Heart left ventricle (tissue), 16 donors: ENCODE measurements around the gene HELZ. TPM values are rescaled to one million over a fixed set of nuclear protein-coding genes. Genes with fewer than 3 reads are reported as not detected.
A peak's percentile ranks its signal among the peaks of the same experiment; 100 is the strongest.
"Not testable (repeated sequence)": the region's sequence is repeated elsewhere in the genome, so short reads cannot be mapped to it uniquely, and the experiment has no call there.

Experiments used
- ATAC-seq, 4 donors: fragments of 200-7000 bp; cut with Tn5 transposase; one replicate each; pipeline ENCODE4 v1.9.1; 2020 to 2022; ENCODE audit warnings: moderate library complexity in 4 of 4, mild to moderate bottlenecking in 3 of 4, moderate number of reproducible peaks in 1 of 4
- DNase-seq, 5 donors: peaks; one replicate each; pipeline ENCODE4 v3.0.0-alpha.2; 2020
- H3K27ac ChIP-seq, 12 donors: fragments of 200-600 bp; sonication (generic) in 4 of 12; one replicate each; pipeline versions ENCODE4 v1.5.0 to v1.8.0; 2016 to 2022; ENCODE audit warnings: mild to moderate bottlenecking in 2 of 12
- H3K27me3 ChIP-seq, 9 donors: fragments of 200-600 bp; sonication (generic) in 2 of 9; one replicate each; pipeline versions ENCODE4 v1.5.1 to v1.8.0; 2016 to 2022; ENCODE audit warnings: mild to moderate bottlenecking in 3 of 9
- H3K36me3 ChIP-seq, 9 donors: fragments of 200-600 bp; sonication (generic) in 2 of 9; one replicate each; pipeline versions ENCODE4 v1.5.0 to v1.8.0; 2018 to 2022; ENCODE audit warnings: mild to moderate bottlenecking in 2 of 9
- H3K4me1 ChIP-seq, 12 donors: fragments of 200-600 bp; sonication (generic) in 4 of 12; one replicate each; pipeline versions ENCODE4 v1.5.0 to v1.8.0; 2016 to 2022; ENCODE audit warnings: mild to moderate bottlenecking in 3 of 12
- H3K4me3 ChIP-seq, 12 donors: fragments of 200-600 bp; sonication (generic) in 4 of 12; one replicate each; pipeline versions ENCODE4 v1.5.0 to v1.8.0; 2017 to 2022; ENCODE audit warnings: mild to moderate bottlenecking in 9 of 12, moderate library complexity in 4 of 12
- H3K9me3 ChIP-seq, 12 donors: fragments of 200-600 bp; sonication (generic) in 4 of 12; one replicate each; pipeline versions ENCODE4 v1.5.0 to v1.8.0; 2016 to 2022; ENCODE audit warnings: mild to moderate bottlenecking in 1 of 12
- POLR2A ChIP-seq, 2 donors: fragments of 450-650 bp; IDR thresholded peaks; one replicate each; pipeline ENCODE4 v1.6.1; 2017; ENCODE audit warnings: antibody characterized with exemption in 2 of 2, mild to moderate bottlenecking in 2 of 2, moderate library complexity in 2 of 2
- WGBS, 4 donors: extraction: QIAGEN DNeasy Blood & Tissue Kit in 2 of 4; methylation state at CpG; one replicate each; pipeline versions ENCODE4 v1.1.5 to v1.1.7; 2013 to 2018; 5-methylcytosine and 5-hydroxymethylcytosine counted together
- intact Hi-C, 10 donors: fragments of 100-400 bp; cut with DNase I; formaldehyde crosslinking; loops; one replicate each; pipeline versions ENCODE4 v1.11.1 to v1.14.2; 2022
- polyA plus RNA-seq, 2 donors: library from polyadenylated mRNA; stranded (reverse); fragments of 200-250 nt; gene quantifications; one replicate each; pipeline ENCODE4 v1.2.3, GENCODE V29; 2013
- total RNA-seq, 9 donors: library from RNA; depleted of rRNA in 2 of 9; stranded (reverse); fragments of >200 nt in 2 of 9; fragmentation: NEBNext Ultra II Directional in 3 of 9; extraction: Animal tissue kit (Norgen Biotek cat#: 25700) in 3 of 9; gene quantifications; one replicate each; pipeline versions ENCODE4 v1.1.0 to v1.2.4, GENCODE V29; 2016 to 2023
- TF ChIP-seq, protein P1 (sequence below), 12 donors: fragments of 200-600 bp; sonication (generic) in 4 of 12; IDR thresholded peaks; one replicate each; pipeline versions ENCODE4 v1.5.0 to v1.8.0; 2018 to 2022; ENCODE audit warnings: antibody characterized with exemption in 12 of 12, mild to moderate bottlenecking in 5 of 12
- donor health status: ischemic (EF 13 %, LVEDD 7.1; RV severe dilation, severe dysfunction).
- donor health status: healthy with polysubstance abuse.
- donor health status: DM: no; HTN: yes; CAD: no.
- donor health status: DM: no; HTN: no; CAD: no.
- donor health status: ischemic (EF 25% LVEDD 6.9; RV normal size, moderate dysfunction).
- donor health status: ischemic (EF 25% LVEDD 5.7; RV mildly dilated, moderate dysfunction).
- donor health status: healthy.
- donor health status: DM: yes; HTN: yes; CAD: no.
- donor health status: ischemic (EF 35%, LVEDD 5.7; RV mildly dilated, moderate dysfunction).
- donor health status: nonischemic (EF 11% LVEDD 7.7; RV severe dilation, severe dysfunction).
- donor health status: DM: yes; HTN: yes; CAD: no.
- donor health status: PGD.
- donor health status: ischemic (EF 29% LVEDD 5.4; RV normal size, mild dysfunction).
- donor health status: nonischemic (EF 23%, LVEDD 6.1; RV moderate dilation, normal function).

The HELZ gene
- total and polyA plus RNA-seq, 11 donors, result 5.1 to 48.4 (median 30.3) TPM

DNA sequence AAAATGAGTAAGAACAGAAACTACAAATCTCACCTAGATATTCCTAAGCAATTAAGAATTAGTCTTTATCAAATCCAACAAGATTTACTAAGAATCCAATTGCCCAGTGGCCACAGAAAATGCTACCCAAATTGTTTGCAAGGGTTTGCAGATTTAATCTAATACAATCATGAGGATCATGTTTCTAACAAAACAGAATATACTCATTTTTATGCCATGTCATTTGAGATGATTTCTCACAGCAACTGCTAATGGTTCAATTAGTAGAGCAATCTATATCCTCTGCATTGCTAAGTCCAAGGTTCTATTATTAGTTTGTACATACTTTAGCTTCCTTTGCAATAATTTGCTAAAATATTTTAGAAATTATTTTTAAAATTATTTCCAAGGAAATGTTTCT, 41.2 kb downstream of the HELZ start:
- TF ChIP-seq POLR2A (IDR thresholded peaks at IDR 0.05), result no peak
- TF ChIP-seq, protein P1, sequence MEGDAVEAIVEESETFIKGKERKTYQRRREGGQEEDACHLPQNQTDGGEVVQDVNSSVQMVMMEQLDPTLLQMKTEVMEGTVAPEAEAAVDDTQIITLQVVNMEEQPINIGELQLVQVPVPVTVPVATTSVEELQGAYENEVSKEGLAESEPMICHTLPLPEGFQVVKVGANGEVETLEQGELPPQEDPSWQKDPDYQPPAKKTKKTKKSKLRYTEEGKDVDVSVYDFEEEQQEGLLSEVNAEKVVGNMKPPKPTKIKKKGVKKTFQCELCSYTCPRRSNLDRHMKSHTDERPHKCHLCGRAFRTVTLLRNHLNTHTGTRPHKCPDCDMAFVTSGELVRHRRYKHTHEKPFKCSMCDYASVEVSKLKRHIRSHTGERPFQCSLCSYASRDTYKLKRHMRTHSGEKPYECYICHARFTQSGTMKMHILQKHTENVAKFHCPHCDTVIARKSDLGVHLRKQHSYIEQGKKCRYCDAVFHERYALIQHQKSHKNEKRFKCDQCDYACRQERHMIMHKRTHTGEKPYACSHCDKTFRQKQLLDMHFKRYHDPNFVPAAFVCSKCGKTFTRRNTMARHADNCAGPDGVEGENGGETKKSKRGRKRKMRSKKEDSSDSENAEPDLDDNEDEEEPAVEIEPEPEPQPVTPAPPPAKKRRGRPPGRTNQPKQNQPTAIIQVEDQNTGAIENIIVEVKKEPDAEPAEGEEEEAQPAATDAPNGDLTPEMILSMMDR (IDR thresholded peaks at IDR 0.05), result no peak
- H3K36me3 ChIP-seq, result peaks cover 0 to 45% (median 39%) of the 10 kb centered on the region in 9 donors
- DNase-seq, result no peak
- H3K9me3 ChIP-seq, result no peaks in the 10 kb centered on the region
- intact Hi-C loops, result no loop called here
- H3K4me1 ChIP-seq, result peaks cover 0 to 9% (median 0%) of the 10 kb centered on the region in 12 donors
- H3K27me3 ChIP-seq, result no peaks in the 10 kb centered on the region
- no peak overlapping the region for H3K4me3 ChIP-seq
- ATAC-seq, result no peak
- H3K27ac ChIP-seq, result no peak overlapping the region

DNA sequence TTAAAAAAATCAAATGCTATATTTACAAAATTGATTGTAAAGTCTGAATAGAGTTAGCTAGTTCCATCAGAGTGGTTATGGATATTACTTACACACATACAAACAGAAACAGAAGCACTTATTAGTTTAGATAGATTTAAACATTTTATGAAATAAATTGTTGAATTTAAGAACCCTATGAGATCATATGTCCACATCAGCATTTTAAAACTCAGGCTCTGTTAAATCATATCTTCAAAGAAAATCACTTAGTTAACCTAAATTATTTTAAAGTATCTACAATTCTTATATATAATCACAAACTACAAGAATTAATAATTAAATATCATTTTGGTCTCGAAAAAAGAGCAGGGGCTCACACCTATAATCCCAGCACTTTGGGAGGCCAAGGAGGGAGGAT, 42.5 kb downstream of the HELZ start:
- Histone ChIP-seq H3K36me3 (peaks cover 0 to 56% (median 43%) of the 10 kb centered on the region in 9 donors), H3K27ac (no peak overlapping the region), H3K27me3 (no peaks in the 10 kb centered on the region), H3K4me1 (no peaks in the 10 kb centered on the region), H3K9me3 (no peaks in the 10 kb centered on the region), H3K4me3 (no peak overlapping the region)
- no peak for DNase-seq
- 89 to 97% (median 93%) methylated on average over 1 of the region's 1 CpG for WGBS, 4 donors
- intact Hi-C loops, result no loop called here
- ATAC-seq, result no peak
- TF ChIP-seq POLR2A (IDR thresholded peaks at IDR 0.05), result no peak
- TF ChIP-seq, protein P1 (IDR thresholded peaks at IDR 0.05), result no peak

DNA sequence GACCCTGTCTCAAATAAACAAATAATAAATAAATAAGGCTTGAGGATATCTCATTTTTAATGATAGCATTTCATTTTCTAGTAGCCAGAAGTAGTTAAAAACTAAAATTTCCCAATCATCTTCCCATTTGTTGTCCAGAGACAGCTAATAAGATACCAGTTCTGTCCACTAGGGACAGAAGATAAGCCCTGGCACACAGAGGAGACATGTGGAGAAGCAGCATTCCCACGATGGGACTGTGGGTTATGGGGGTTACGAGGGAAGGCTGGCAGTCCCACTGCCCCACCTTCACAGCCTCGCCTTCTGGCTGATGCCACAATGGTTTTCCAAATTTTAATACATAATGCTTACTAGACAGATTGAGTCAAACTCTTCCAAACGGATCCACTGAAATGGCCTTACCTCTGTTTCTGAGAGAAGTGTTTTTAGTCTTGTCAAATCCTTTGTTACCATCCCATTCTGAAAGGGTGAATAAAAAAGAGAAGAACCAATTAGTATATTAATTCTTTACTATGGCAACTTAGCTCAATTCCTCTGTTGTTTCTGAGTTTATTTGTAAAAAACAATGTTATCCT, 44.2 kb downstream of the HELZ start:
- ATAC-seq (no peak), DNase-seq (no peak)
- WGBS, 4 donors, result 78 to 87% (median 84%) methylated on average over 4 of the region's 4 CpGs
- TF ChIP-seq, protein P1 (IDR thresholded peaks at IDR 0.05), result peak in 9 of 12 donors; percentile 12 to 48 (median 28)
- no peak for TF ChIP-seq POLR2A (IDR thresholded peaks at IDR 0.05)
- intact Hi-C loops, result no loop called here
- Histone ChIP-seq H3K27me3 (no peaks in the 10 kb centered on the region), H3K36me3 (peaks cover 0 to 66% (median 52%) of the 10 kb centered on the region in 9 donors), H3K4me1 (no peaks in the 10 kb centered on the region), H3K4me3 (no peak overlapping the region), H3K9me3 (no peaks in the 10 kb centered on the region), H3K27ac (no peak overlapping the region)

DNA sequence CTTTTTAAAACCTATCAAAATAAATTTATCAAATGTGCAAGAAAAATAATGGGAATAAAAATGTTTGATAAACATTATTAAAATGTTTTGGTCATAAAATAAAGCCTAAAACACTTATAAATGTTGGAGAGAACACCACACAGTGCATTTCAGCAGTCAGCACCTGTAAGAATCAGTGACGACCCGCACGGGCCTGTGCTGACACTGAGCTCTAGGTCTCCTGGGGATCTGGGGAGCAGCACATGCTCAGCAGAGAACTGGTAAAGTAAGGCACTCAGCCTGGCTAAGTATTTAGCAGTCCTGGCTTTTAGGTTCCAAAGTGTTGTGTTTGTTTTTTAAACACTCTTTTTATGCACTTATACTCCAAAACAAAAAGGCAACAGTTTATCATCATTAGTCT, 46.9 kb downstream of the HELZ start:
- no peak for DNase-seq
- H3K36me3 ChIP-seq, result peaks cover 0 to 88% (median 58%) of the 10 kb centered on the region in 9 donors
- H3K27me3 ChIP-seq, result no peaks in the 10 kb centered on the region
- ATAC-seq, result no peak
- no peak overlapping the region for H3K27ac ChIP-seq
- H3K4me1 ChIP-seq, result peaks cover 0 to 6% (median 0%) of the 10 kb centered on the region in 12 donors
- H3K9me3 ChIP-seq, result no peaks in the 10 kb centered on the region
- TF ChIP-seq POLR2A (IDR thresholded peaks at IDR 0.05), result no peak
- H3K4me3 ChIP-seq, result no peak overlapping the region
- WGBS, 4 donors, result 58 to 75% (median 72%) methylated on average over 3 of the region's 3 CpGs
- intact Hi-C loops, result no loop called here

DNA sequence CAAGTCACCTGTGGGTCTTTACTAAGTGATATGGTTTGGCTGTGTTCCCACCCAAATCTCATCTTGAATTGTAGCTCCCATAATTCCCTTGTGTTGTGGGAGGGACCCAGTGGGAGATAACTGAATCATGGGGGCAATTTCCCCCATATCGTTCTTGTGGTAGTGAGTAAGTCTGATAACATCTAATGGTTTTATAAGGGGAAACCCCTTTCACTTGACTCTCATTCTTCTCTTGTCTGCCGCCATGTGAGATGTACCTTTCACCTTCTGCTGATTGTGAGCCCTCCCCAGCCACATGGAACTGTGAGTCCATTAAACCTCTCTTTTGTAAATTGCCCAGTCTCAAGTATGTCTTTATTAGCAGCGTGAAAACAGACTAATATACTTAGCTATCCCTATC, 48.0 kb downstream of the HELZ start:
- WGBS, 4 donors, result 87 to 90% (median 88%) methylated on average over 3 of the region's 3 CpGs
- DNase-seq, intact Hi-C loops, H3K27me3 ChIP-seq, H3K9me3 ChIP-seq, H3K27ac ChIP-seq, H3K4me1 ChIP-seq, ATAC-seq, H3K4me3 ChIP-seq: not testable (repeated sequence)
- peaks cover 0 to 82% (median 51%) of the 10 kb centered on the region in 9 donors for H3K36me3 ChIP-seq
